C4-2B (cell line): ENCODE measurements around the gene SHISA6.

Experiments used
- H3K27ac ChIP-seq: fragments of 450-650 bp; 2 replicates; pipeline ENCODE4 v1.5.1; 2017
- ZFX ChIP-seq: fragments of 450-650 bp; IDR thresholded peaks from 2 replicates; pipeline ENCODE4 v1.6.1; 2017
- TF ChIP-seq, protein P1 (sequence below): fragments of 450-650 bp; conservative IDR thresholded peaks from 2 replicates; pipeline ENCODE4 v1.5.1; 2017; ENCODE audit warnings: mild to moderate bottlenecking

The SHISA6 gene

GRCh38 chr17:11278186-11278991 is 37.4 kb downstream of the SHISA6 start:
- H3K27ac ChIP-seq, result peak overlapping the region; percentile 2; the same call in 1 of the 2 replicates
- TF ChIP-seq ZFX, result no peak
- TF ChIP-seq, protein P1, sequence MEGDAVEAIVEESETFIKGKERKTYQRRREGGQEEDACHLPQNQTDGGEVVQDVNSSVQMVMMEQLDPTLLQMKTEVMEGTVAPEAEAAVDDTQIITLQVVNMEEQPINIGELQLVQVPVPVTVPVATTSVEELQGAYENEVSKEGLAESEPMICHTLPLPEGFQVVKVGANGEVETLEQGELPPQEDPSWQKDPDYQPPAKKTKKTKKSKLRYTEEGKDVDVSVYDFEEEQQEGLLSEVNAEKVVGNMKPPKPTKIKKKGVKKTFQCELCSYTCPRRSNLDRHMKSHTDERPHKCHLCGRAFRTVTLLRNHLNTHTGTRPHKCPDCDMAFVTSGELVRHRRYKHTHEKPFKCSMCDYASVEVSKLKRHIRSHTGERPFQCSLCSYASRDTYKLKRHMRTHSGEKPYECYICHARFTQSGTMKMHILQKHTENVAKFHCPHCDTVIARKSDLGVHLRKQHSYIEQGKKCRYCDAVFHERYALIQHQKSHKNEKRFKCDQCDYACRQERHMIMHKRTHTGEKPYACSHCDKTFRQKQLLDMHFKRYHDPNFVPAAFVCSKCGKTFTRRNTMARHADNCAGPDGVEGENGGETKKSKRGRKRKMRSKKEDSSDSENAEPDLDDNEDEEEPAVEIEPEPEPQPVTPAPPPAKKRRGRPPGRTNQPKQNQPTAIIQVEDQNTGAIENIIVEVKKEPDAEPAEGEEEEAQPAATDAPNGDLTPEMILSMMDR, result no peak

DNA sequence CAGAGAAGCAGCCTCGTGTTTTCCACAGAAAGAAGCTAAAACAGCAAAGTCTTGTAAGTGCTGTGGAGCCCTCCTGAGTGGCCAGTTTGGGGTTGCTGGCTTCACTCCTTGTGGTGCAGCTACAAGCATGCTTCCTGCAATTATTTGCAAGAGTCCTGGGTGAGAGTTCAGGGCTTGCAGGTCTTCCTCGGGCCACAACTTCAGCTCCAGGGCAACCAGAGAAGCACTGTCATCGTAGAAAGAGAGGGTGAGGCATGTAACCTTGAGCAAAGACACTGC is 37.9 kb downstream of the SHISA6 start:
- no peak for TF ChIP-seq ZFX
- TF ChIP-seq, protein P1, result no peak
- peak overlapping the region; percentile 2; the same call in 1 of the 2 replicates for H3K27ac ChIP-seq

GRCh38 chr17:11279776-11280344 is 38.8 kb downstream of the SHISA6 start:
- no peak overlapping the region; the same call in 1 of the 2 replicates for H3K27ac ChIP-seq
- no peak for TF ChIP-seq ZFX
- TF ChIP-seq, protein P1, result no peak

DNA sequence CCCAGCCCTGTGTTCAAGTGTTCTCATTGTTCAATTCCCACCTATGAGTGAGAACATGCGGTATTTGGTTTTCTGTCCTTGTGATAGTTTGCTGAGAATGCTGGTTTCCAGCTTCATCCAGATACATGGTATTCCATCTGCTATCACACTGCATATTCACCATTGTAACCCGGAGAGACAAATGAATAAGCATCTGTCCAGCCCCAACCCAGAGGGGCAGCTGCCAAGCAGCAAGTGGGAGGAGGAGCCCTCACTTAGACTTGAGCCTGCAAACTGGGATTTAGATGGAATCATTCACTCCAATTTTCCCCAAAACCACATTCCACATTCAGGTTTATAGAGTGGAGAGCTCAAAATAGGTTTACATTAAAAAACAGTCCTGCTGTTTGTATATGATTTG is 41.6 kb downstream of the SHISA6 start:
- H3K27ac ChIP-seq, result no peak overlapping the region
- TF ChIP-seq, protein P1, result no peak
- no peak for TF ChIP-seq ZFX

- no peak overlapping the region for H3K27ac ChIP-seq
These were observed 43.8 kb downstream of the SHISA6 start for GRCh38 chr17:11284811-11285210.

GRCh38 chr17:11285946-11286345 is 44.9 kb downstream of the SHISA6 start:
- TF ChIP-seq, protein P1, result no peak
- TF ChIP-seq ZFX, result no peak

More at GRCh38 chr17:11284811-11285210, 43.8 kb downstream of the SHISA6 start:
- TF ChIP-seq, protein P1, result no peak
- no peak for TF ChIP-seq ZFX

DNA sequence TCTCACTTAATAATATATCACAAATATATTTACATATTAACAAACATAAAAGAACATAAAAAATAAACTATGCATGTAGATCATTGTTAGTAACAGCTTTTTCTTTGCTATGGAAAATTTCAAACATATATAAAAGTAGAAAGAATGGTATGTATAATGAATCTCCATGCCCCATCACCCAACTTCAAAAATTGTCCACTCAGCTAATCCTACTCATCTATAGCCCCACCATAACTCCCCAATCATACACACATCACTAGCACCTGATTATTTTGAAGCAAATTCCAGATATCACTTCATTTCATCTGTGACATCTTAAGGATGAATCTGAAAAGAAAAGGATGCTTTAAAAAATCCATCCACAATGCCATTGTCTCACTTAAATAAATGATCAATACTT is 46.8 kb downstream of the SHISA6 start:
- H3K27ac ChIP-seq, result no peak overlapping the region
- TF ChIP-seq, protein P1, result no peak
- no peak for TF ChIP-seq ZFX

More at GRCh38 chr17:11285946-11286345, 44.9 kb downstream of the SHISA6 start:
- H3K27ac ChIP-seq, result no peak overlapping the region
